HG02885 (cell line): ENCODE measurements around the gene NCBP3.
"Not testable (repeated sequence)": the region's sequence is repeated elsewhere in the genome, so short reads cannot be mapped to it uniquely, and the experiment has no call there.

ENCODE experiments used
- ATAC-seq: cut with Tn5 transposase; IDR thresholded peaks from one replicate; pipeline ENCODE4 v1.9.1; 2021; ENCODE audit warnings: mild to moderate bottlenecking; ENCODE audit not compliant: unreplicated experiment, poor library complexity

The NCBP3 gene

GRCh38 chr17:3882276-3882675 is 36.2 kb upstream of the NCBP3 start:
- no peak for ATAC-seq

DNA sequence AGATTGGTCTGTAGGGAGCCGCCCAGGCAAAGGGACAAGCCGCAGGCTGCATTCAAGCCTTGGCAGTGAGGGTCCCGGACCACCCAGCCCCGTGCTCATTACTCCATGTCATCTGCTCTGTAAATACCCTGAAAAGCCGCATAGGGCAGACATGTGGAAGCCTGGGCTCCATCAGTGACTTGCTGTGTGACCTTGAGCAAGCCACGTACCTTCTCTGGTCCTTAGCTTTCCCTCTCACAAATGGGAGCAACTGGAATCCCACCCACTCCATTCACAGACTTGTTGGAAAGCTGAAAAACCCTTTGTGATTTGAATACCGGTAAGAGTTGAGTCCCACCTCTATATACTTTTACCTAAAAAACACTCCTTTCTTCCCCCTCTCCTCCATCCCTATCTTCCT is 34.9 kb upstream of the NCBP3 start:
- ATAC-seq = no peak

GRCh38 chr17:3879591-3880417 is 33.8 kb upstream of the NCBP3 start:
- no peak for ATAC-seq

DNA sequence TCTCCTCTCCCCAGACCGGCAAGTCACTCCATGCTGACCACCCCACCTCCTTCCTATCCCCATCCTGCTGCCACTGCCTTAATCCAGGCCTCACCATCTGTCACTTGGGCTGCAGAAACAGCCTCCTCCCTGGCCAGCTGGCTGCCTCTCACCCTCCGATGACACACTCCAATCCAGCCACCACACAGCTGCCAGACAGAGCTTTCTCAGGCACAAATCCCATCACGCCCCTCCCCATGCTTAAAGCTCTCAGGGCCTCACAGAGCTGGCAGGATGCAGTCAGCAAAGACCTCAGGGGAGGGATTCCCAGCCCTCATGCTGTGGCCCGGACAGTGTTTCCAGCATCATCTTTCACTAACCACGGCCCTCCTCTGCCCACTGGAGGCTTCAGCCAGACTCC is 33.1 kb upstream of the NCBP3 start:
- ATAC-seq = no peak

DNA sequence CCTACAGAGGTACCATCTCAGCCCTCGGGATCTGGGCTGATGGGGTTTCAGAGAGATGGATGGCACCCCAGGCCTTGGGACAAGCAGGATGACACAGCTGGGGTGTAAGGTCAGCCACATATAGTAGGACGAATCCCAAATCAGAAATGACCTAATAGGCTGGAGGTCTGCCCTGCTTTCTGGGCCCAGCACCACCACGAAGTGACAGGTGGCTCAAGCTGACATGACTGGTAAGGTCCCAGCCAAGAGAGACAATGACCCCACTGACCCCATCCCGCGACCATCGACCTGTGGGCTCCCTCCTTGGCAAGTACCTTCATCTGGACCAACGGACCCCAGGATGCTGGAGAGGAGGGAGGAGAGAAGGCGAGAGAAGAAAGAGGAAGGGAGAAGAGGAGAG is 31.2 kb upstream of the NCBP3 start:
- ATAC-seq = no peak

GRCh38 chr17:3875317-3875716 is 29.3 kb upstream of the NCBP3 start:
- ATAC-seq = no peak

- no peak for ATAC-seq
Observed at GRCh38 chr17:3873862-3874261, 27.8 kb upstream of the NCBP3 start.

DNA sequence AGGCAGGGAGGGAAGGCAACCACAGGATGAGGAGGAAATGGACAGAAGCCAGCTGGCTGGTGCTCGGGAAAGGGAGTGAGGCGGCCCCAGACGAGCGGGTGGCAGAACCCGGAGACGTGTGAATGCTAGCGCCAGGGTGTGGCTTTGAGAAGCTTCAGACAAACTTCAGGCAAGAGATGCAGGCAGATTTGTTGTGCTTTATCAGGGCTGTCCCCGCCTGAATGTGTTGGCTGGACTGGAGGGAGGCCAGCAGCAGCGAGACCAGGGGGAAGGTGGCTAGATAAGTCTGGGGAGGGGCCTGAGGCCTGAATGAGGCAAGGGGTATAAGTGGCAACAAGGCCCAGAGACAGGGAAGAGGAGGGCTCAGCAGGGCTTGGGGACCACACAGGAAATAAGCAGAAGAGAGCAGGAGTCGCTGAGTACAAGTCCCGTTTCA is 24.8 kb upstream of the NCBP3 start:
- ATAC-seq = no peak

DNA sequence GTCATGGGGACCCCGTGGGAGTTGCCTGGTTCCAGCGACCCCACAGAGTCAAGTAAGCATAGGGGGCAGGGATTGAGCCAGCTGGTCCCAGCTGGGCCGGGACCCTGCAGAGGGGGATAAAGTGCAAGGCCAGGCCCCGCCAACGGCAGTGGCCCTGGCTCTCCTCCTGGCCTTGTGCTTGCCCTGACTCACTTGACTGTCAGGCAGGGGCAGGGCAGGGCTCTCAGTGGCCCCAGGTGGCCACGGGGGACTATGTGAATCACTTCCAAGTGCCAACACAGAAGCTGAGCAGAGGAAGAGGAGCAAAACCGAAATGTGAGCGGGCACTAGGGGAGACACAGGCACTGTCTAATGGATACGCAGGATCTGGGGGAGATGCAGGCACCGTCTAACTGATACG is 21.6 kb upstream of the NCBP3 start:
- ATAC-seq = no peak

DNA sequence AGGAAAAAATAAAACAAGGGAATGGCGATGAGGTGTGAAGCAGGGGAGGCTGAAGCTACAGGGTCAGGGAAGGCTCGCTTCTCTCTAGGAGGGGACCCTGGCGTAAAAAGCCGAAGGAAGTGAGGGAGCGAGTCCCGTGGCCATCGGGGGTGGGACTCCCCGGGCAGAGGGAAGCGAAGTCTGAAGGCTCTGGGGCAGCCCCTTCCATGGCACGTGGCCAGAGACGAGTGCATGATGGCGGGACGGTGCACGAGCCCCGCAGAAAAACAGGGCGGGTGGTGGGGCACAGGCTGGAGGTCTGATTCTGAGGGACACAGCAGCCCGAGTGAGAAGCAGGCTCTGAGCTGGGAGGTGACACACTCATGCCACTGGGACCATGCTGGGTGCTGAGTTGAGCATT is 21.1 kb upstream of the NCBP3 start:
- ATAC-seq = no peak

DNA sequence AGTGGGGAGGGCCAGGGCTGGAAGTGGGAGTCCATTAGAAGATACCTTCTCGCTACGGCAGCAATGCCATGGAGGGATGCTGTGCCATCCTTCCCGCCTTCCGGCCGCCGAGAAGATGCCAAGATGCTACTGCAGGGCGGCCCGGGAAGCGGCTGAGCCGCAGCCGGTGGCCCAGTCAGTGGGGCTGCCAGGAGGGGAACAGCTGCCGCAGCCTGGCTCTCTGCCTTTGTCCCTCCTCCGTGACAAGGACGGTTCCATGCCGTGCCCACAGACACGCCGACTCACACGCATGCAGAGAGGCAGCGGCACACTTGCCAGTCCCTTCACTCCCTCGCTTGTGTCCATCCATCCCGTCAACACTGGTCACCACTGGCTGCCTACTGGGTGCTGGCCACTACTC is 20.2 kb upstream of the NCBP3 start:
- ATAC-seq = no peak

GRCh38 chr17:3865176-3865575 is 19.1 kb upstream of the NCBP3 start:
- ATAC-seq = no peak

DNA sequence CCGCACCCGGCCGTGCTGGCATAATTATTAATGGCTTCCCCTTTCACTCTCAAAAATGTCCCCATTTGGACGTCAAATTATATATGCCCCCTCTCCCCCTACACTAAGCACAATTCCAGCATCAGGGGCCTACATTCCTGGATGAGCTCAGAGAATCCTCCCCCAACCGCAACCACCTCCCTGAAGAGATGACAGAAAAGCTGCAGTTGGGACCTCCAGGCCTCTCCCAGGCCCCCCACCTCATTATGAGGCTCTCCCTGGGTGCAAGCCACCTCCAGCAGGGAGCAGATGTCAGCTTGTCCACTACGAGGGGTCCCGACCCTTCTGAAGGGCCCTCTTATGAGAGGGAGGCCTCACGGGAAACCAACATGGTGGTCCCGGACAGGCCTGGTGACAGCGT is 18.5 kb upstream of the NCBP3 start:
- ATAC-seq = no peak

GRCh38 chr17:3861761-3862681 is 16.0 kb upstream of the NCBP3 start:
- ATAC-seq = no peak

DNA sequence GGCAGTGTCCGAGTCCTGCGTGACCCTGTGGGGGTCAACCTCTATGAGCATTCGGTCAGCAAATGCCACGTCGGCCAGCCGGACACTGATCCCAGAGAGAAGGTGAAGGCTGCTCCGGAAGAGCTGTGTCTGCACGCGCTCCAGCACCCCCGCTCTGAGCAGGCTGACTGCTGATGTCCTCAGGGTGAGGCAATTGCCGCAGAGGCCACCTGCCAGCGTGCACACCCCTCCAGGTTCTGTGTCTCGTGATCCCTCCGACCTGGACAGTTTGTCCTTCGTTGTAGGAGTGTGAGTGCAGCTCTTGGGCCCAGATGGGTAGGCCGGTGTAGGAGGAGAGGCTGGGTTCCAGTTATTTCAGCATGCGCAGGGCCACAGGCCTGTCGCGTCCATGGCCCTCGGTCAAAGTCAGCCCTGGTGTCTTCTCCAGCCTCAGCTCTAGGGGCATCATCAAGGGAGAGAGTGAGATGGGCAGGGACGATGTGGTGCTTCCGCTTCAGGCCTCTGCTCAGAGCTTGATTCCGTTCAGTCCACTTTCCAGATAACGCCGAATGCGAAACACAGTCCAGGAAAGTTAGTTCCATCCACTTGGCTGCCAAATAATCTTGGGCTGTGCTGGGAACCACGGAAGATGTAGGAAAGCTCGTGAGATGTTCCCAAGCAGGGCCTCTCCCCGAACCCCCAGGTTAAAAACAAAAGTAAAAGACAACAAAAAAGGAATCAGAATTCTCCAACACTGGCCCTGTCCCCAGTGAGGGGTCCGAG is 15.1 kb upstream of the NCBP3 start:
- ATAC-seq = no peak

DNA sequence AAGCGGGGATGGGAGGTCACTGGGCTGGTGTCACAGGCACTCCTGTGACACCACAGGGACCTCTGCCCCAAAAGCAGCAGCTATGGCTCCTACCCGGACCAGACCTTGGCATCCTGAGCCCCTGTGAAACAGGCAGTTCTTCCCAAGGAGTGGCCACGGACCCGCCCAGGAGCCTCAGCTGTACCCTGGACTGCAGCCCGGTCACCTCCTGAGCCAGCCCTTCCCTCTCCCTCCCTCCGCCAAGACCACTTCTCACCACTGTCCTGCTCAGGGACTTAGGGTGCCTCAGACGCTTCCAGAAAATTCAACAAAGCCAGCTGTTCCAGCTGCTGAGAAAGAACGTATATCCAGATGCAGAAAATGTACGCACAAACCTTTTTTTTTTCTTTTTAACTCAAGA is 13.9 kb upstream of the NCBP3 start:
- no peak for ATAC-seq

DNA sequence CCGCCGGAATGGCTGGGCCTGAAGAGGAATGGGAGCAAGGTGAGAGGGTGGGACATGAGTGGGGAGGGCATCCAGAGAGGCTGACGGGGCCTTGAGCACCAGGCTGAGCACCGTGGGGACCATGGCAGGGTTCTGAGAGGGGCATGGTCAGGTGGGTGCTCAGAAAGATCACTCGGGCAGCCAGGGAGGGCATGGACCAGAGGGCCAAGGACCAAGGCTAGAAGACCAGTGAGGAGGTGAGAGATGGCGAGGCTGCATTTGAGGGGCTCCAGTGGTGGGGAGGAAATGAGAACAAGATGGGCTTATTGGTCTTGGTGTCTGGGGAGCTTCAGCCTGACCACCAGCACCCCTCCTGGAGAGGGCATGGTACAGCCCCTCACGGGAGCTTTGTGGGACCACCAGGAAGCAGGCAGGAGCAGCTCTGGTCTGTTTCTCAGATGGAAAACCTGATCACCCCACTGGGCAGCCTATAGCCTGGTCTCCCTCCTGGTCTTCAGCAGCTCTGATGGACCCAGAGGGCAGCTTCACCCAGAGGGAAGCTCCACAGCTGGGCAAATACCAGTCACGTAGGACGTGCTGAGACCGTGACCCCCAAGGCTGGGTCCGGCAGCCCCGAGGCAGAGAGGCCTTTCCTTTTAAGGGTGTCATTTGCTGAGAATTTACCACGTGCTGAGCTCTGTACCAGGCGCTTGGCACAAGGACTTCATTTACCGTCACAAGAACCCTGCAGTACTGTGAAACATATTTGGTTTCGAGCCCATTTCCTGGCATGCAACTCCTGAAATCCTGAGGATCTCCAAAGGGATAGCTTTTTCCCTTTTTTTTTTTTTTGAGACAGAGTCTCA is 11.4 kb upstream of the NCBP3 start:
- ATAC-seq = no peak

DNA sequence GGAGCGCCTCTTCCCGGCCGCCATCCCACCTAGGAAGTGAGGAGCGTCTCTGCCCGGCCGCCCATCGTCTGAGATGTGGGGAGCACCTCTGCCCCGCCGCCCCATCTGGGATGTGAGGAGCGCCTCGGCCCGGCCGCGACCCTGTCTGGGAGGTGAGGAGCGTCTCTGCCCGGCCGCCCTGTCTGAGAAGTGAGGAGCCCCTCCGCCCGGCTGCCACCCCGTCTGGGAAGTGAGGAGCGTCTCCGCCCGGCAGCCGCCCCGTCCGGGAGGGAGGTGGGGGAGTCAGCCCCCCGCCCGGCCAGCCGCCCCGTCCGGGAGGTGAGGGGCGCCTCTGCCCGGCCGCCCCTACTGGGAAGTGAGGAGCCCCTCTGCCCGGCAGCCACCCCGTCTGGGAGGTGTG is 8.2 kb upstream of the NCBP3 start:
- not testable (repeated sequence) for ATAC-seq

GRCh38 chr17:3852561-3852960 is 6.5 kb upstream of the NCBP3 start:
- ATAC-seq = no peak
